Cardiac fibroblast (primary cell): Measurements from ENCODE around the gene FITM1.

Source experiments
- DNase-seq, 2 donors: peaks; one replicate each; pipeline versions ENCODE4 v3.0.0 to v3.0.0-alpha.2; 2010; ENCODE audit warnings: low read depth in 2 of 2
- H3K4me3 ChIP-seq, 2 donors: replicated peaks in 1 of 2; 1 replicate in 1 of 2; 2 replicates in 1 of 2; pipeline ENCODE4 v1.5.1; 2011; ENCODE audit warnings: low read depth in 2 of 2, low read length in 2 of 2, mild to moderate bottlenecking in 2 of 2, moderate library complexity in 1 of 2
- CTCF ChIP-seq: IDR thresholded peaks from one replicate; pipeline ENCODE4 v1.5.1; 2011; ENCODE audit warnings: low read depth, mild to moderate bottlenecking, low read length, inconsistent platforms

FITM1 gene

DNA sequence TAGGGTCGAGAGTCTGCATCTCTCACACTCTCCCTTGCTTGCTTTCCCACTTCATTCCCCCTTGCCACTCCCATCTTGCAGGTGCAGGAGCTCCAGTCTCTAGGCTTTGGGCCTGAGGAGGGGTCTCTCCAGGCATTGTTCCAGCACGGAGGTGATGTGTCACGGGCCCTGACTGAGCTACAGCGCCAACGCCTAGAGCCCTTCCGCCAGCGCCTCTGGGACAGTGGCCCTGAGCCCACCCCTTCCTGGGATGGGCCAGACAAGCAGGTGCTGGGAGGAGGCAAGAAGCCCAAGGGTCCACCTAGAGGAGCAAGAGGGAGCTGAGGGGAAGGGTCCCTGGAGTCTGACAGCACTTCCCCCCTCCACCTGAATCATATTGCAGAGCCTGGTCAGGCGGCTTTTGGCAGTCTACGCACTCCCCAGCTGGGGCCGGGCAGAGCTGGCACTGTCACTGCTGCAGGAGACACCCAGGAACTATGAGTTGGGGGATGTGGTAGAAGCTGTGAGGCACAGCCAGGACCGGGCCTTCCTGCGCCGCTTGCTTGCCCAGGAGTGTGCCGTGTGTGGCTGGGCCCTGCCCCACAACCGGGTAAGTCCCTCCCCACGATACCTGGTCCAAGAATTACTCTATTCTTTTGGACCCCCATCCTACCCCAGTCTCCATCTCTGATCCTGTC, 21.1 kb downstream of the FITM1 start:
- DNase-seq, result no peak
- TF ChIP-seq CTCF, result no peak
- H3K4me3 ChIP-seq, result no peak overlapping the region

- TF ChIP-seq CTCF, result no peak
- DNase-seq, result no peak
- no peak overlapping the region for H3K4me3 ChIP-seq
These were observed 24.6 kb downstream of the FITM1 start for GRCh38 chr14:24155100-24155499.

DNA sequence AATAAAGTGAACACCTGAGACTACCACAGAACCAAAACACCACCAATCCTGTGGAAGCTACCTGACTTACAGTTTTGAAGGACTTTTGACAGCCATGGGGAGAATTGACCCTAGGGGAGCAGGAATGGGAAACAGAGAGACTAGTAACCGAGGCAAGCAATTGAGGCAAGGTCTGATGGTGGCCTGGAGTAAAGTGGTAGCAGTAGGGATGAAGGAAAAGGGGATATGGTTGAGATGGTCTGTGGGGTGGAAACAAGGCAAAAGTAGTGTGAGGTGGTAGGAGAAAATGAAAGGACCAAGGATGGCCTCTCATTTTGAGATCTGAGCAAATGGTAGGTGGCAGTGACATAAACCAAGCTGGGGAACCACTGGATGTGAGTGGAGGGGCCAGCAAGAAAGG, 26.4 kb downstream of the FITM1 start:
- H3K4me3 ChIP-seq, result no peak overlapping the region
- DNase-seq, result no peak
- no peak for TF ChIP-seq CTCF

- DNase-seq, result no peak
- TF ChIP-seq CTCF, result no peak
- H3K4me3 ChIP-seq, result no peak overlapping the region
These were observed 26.9 kb downstream of the FITM1 start for GRCh38 chr14:24157331-24157730.

DNA sequence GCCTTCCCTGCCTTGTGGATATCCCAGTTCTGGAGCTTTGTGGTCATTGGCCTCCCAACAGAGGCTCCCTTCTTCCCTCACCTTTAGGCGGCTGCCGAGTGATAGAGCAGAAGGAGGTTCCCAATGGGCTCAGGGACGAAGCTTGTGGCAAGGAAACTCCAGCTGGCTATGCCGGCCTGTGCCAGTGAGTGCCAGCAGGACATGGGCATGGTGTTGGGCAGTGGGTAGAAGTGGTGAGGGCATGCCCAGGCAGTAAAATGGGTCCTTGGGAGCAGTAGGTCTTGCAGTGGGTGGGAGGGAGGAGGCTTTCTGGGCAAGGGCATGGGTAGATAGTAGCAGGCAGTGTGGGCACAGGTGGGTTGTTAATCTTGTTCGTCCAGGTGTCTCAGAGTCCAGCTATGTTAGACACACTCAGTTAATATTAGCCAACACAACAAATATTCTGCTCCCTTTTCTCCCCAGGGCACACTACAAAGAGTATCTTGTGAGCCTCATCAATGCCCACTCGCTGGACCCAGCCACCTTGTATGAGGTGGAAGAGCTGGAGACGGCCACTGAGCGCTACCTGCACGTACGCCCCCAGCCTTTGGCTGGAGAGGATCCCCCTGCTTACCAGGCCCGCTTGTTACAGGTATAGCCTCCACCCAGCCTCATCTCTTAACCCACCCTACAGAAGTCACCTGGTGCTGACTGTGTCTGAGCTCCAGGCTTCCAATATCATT, 29.5 kb downstream of the FITM1 start:
- no peak overlapping the region for H3K4me3 ChIP-seq

DNA sequence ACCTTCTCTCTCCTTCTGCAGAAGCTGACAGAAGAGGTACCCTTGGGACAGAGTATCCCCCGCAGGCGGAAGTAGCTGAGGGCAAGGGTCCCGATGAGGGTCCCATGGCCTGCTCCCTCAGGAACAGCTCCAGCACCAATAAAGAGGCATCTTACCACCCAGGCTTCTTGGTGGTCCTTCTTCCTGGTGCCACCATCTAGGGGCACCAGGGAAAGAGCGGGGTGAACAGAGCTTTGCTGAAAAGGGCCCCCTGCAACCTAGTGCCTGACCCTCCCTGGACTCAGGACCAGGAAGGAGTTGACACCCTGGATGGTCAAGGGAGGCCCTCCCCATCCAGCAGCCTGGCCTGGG, 30.0 kb downstream of the FITM1 start:
- no peak overlapping the region for H3K4me3 ChIP-seq
- no peak for DNase-seq
- no peak for TF ChIP-seq CTCF

More for the DNA sequence above, 29.5 kb downstream of the FITM1 start:
- no peak for TF ChIP-seq CTCF
- no peak for DNase-seq
